Measurements from ENCODE around the gene FZD7. TPM values are rescaled to one million over a fixed set of nuclear protein-coding genes. Genes with fewer than 3 reads are reported as not detected.

Gene FZD7
- total RNA-seq, 1 experiment from 2014 or later: 4.8 TPM

DNA sequence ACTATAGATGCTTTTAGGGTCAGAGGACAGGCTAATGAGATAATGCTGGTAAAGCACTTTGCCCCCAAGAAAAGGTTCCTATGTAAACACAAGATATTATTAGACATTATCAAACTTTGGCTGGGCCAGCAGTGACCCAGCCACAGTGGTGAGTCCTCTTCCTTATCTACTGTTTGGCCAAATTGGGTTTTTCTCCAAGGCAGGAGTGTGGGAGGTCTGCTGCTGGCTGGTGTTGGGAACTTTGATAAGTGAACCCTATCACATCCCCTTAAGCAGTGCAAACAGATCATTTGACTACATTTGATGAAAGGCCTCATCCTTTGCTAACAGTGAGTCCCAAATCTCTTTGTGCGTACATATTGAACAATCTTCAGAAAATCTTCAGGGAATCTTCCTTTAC lies 16.2 kb downstream of the FZD7 start:
- no peak for ATAC-seq
- intact Hi-C loops (cut with micrococcal nuclease): loop anchor here (10.0 kb wide), 1 partner anchor 85 kb away; no protein-coding TSS in a partner anchor
- H3K9ac ChIP-seq (ENCODE audit: low read length): no peak overlapping the region
- no peak overlapping the region for H3K4me3 ChIP-seq (ENCODE audit: low read length)
- ChIA-PET POLR2A (ENCODE audit: unreplicated experiment) (no interaction called here), CTCF (no interaction called here)
- H3K9me2 ChIP-seq (replicated peaks; ENCODE audit: low read length): no peaks in the 10 kb centered on the region
- peaks cover 16% of the 10 kb centered on the region; the same call in 1 of the 2 replicates for H3K27me3 ChIP-seq (ENCODE audit: low read length)
- H3K4me2 ChIP-seq (ENCODE audit: low read length): no peak overlapping the region
- BruUV-seq (replicated peaks): no TSS peak
- H3K79me2 ChIP-seq (ENCODE audit: low read length): no peaks in the 10 kb centered on the region
- H3K27ac ChIP-seq (ENCODE audit: low read length): no peak overlapping the region
- no peaks in the 10 kb centered on the region for H3K4me1 ChIP-seq (ENCODE audit: insufficient read depth, low read length)
- H2AFZ ChIP-seq (ENCODE audit: low read length): no peak overlapping the region
- no peaks in the 10 kb centered on the region for H3K9me3 ChIP-seq (ENCODE audit: low read length)
- TF ChIP-seq EZH2phosphoT487 (IDR thresholded peaks at IDR 0.05; ENCODE audit: borderline replicate concordance, low read length): no peak
- no peak for TF ChIP-seq EZH2 (IDR thresholded peaks at IDR 0.05; ENCODE audit: low read length, unreplicated experiment)
- TF ChIP-seq CTCF (conservative IDR thresholded peaks at IDR 0.05; ENCODE audit: low read depth, low read length): no peak
- no peak for DNase-seq
- H4K20me1 ChIP-seq (ENCODE audit: low read length): no peaks in the 10 kb centered on the region
- no peaks in the 10 kb centered on the region for H3K36me3 ChIP-seq (ENCODE audit: low read depth, low read length)
- no peaks in the 10 kb centered on the region for H3F3A ChIP-seq (ENCODE audit: low read length, unreplicated experiment)

GRCh38 chr2:202050652-202051051 lies 17.0 kb downstream of the FZD7 start:
- H3F3A ChIP-seq (ENCODE audit: low read length, unreplicated experiment): no peaks in the 10 kb centered on the region
- TF ChIP-seq EZH2phosphoT487 (IDR thresholded peaks at IDR 0.05; ENCODE audit: borderline replicate concordance, low read length) (no peak), EZH2 (IDR thresholded peaks at IDR 0.05; ENCODE audit: low read length, unreplicated experiment) (no peak), CTCF (conservative IDR thresholded peaks at IDR 0.05; ENCODE audit: low read depth, low read length) (no peak)
- intact Hi-C loops (cut with micrococcal nuclease): loop anchor here (10.0 kb wide), 1 partner anchor 86 kb away; no protein-coding TSS in a partner anchor
- ATAC-seq (no peak), DNase-seq (no peak)
- BruUV-seq (replicated peaks): no TSS peak
- ChIA-PET POLR2A (ENCODE audit: unreplicated experiment) (no interaction called here), CTCF (no interaction called here)
- no peaks in the 10 kb centered on the region for H4K20me1 ChIP-seq (ENCODE audit: low read length)
- H3K9me2 ChIP-seq (replicated peaks; ENCODE audit: low read length): no peaks in the 10 kb centered on the region
- no peaks in the 10 kb centered on the region for H3K36me3 ChIP-seq (ENCODE audit: low read depth, low read length)
- no peak overlapping the region for H3K9ac ChIP-seq (ENCODE audit: low read length)
- H3K4me1 ChIP-seq (ENCODE audit: insufficient read depth, low read length): no peaks in the 10 kb centered on the region
- no peaks in the 10 kb centered on the region for H3K79me2 ChIP-seq (ENCODE audit: low read length)
- H3K27me3 ChIP-seq (ENCODE audit: low read length): peaks cover 18% of the 10 kb centered on the region; the same call in 1 of the 2 replicates
- H3K9me3 ChIP-seq (ENCODE audit: low read length): no peaks in the 10 kb centered on the region
- no peak overlapping the region for H3K27ac ChIP-seq (ENCODE audit: low read length)
- H3K4me3 ChIP-seq (ENCODE audit: low read length): no peak overlapping the region
- H3K4me2 ChIP-seq (ENCODE audit: low read length): no peak overlapping the region
- H2AFZ ChIP-seq (ENCODE audit: low read length): no peak overlapping the region

DNA sequence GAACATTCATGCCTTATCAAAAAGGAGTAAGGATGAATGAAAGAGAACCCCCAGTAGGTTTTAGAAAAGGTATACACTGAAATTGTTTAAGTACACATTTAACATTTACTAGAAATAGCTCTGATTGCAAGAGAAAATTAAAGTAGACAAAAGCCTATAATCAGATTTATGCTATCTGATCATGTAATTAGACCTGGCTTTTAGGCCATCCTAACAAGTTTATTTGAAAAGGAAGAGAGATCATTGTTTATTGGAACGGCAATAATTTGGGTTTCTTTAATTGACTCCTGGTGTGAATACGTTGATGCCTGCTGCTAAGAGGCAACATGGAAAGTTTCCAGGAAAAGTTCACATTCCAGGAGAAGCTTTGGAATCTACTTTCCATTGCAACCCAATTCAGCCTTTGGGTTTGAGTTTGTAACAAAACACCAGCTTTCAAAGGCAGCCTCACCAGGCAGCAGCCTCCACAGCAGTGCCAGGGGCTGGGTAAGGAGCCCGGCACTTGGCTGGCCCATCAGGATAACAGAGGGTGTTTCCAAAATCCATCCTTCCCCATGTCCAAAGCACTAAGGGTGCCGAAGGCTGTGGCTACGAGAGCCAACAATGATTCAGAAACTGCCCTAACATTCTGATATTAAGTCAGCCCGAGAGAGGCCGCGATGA lies 18.0 kb downstream of the FZD7 start:
- Histone ChIP-seq H4K20me1 (ENCODE audit: low read length) (no peaks in the 10 kb centered on the region), H3K9me2 (replicated peaks; ENCODE audit: low read length) (no peaks in the 10 kb centered on the region), H3K27ac (ENCODE audit: low read length) (no peak overlapping the region), H2AFZ (ENCODE audit: low read length) (no peak overlapping the region), H3K4me3 (ENCODE audit: low read length) (no peak overlapping the region), H3K79me2 (ENCODE audit: low read length) (no peaks in the 10 kb centered on the region), H3K4me1 (ENCODE audit: insufficient read depth, low read length) (no peaks in the 10 kb centered on the region), H3K4me2 (ENCODE audit: low read length) (no peak overlapping the region), H3K27me3 (ENCODE audit: low read length) (peaks cover 18% of the 10 kb centered on the region; the same call in 1 of the 2 replicates), H3K9ac (ENCODE audit: low read length) (no peak overlapping the region), H3F3A (ENCODE audit: low read length, unreplicated experiment) (no peaks in the 10 kb centered on the region), H3K9me3 (ENCODE audit: low read length) (no peaks in the 10 kb centered on the region), H3K36me3 (ENCODE audit: low read depth, low read length) (no peaks in the 10 kb centered on the region)
- DNase-seq: no peak
- TF ChIP-seq EZH2phosphoT487 (IDR thresholded peaks at IDR 0.05; ENCODE audit: borderline replicate concordance, low read length): no peak
- CTCF ChIA-PET: no interaction called here
- intact Hi-C loops (cut with micrococcal nuclease): loop anchor here (10.0 kb wide), 1 partner anchor 87 kb away; no protein-coding TSS in a partner anchor
- no peak for ATAC-seq
- POLR2A ChIA-PET (ENCODE audit: unreplicated experiment): no interaction called here
- BruUV-seq (replicated peaks): no TSS peak

Measured in PC-3 (cell line).